Smooth muscle cell (in vitro differentiated cells): ENCODE measurements around the gene SIRT3. TPM values are rescaled to one million over a fixed set of nuclear protein-coding genes. Genes with fewer than 3 reads are reported as not detected.

ENCODE experiments used
- DNase-seq: peaks from one replicate; lab custom pipeline; 2025; ENCODE audit not compliant: unreplicated experiment; lab: John Stamatoyannopoulos, UW
- H2AFZ ChIP-seq: fragments of 200-600 bp; sonication (generic); 2 replicates; pipeline ENCODE4 v1.6.0; 2016; ENCODE audit warnings: antibody characterized with exemption, low read depth, mild to moderate bottlenecking
- H3F3A ChIP-seq: fragments of 200-600 bp; sonication (generic); 2 replicates; pipeline ENCODE4 v1.6.0; 2017; ENCODE audit warnings: antibody characterized with exemption, low read depth
- H3K27ac ChIP-seq: fragments of 200-600 bp; sonication (generic); 2 replicates; pipeline ENCODE4 v1.5.1; 2016; ENCODE audit warnings: low read depth, mild to moderate bottlenecking
- H3K27me3 ChIP-seq: fragments of 200-600 bp; sonication (generic); 2 replicates; pipeline ENCODE4 v1.6.1; 2016; ENCODE audit warnings: low read depth, mild to moderate bottlenecking
- H3K36me3 ChIP-seq: fragments of 200-600 bp; sonication (generic); 2 replicates; pipeline ENCODE4 v1.5.1; 2016; ENCODE audit warnings: low read depth
- H3K4me1 ChIP-seq: fragments of 200-600 bp; sonication (generic); 2 replicates; pipeline ENCODE4 v1.5.1; 2016; ENCODE audit warnings: low read depth
- H3K4me2 ChIP-seq: fragments of 200-600 bp; sonication (generic); 2 replicates; pipeline ENCODE4 v1.6.0; 2016; ENCODE audit warnings: mild to moderate bottlenecking
- H3K4me3 ChIP-seq: fragments of 200-600 bp; sonication (generic); 2 replicates; pipeline ENCODE4 v1.5.1; 2016; ENCODE audit warnings: mild to moderate bottlenecking
- H3K79me2 ChIP-seq: fragments of 200-600 bp; sonication (generic); 2 replicates; pipeline ENCODE4 v1.6.0; 2016; ENCODE audit warnings: low read depth, mild to moderate bottlenecking
- H3K9ac ChIP-seq: fragments of 200-600 bp; sonication (generic); 2 replicates; pipeline ENCODE4 v1.6.0; 2016; ENCODE audit warnings: low read depth
- H3K9me3 ChIP-seq: fragments of 200-600 bp; sonication (generic); replicated peaks from 2 replicates; pipeline ENCODE4 v1.5.1; 2016; ENCODE audit warnings: low read depth
- H4K20me1 ChIP-seq: fragments of 200-600 bp; sonication (generic); 2 replicates; pipeline ENCODE4 v1.6.0; 2016; ENCODE audit warnings: low read depth
- CTCF ChIP-seq: fragments of 200-600 bp; sonication (generic); IDR thresholded peaks from 2 replicates; pipeline ENCODE4 v1.5.1; 2017; ENCODE audit warnings: borderline replicate concordance, mild to moderate bottlenecking, antibody characterized with exemption; ENCODE audit not compliant: insufficient read depth, poor library complexity, severe bottlenecking
- WGBS: methylation state at CpG from one replicate; pipeline ENCODE4 v1.1.7; 2016; ENCODE audit warnings: low lambda C conversion rate; 5-methylcytosine and 5-hydroxymethylcytosine counted together
- polyA plus RNA-seq: library from polyadenylated mRNA; unstranded; fragments of >200 nt; fragmentation: Nextera tagmentation; extraction: Ambion mirVana; gene quantifications from 2 replicates; pipeline ENCODE4 v1.2.1, GENCODE V29; 2016
- total RNA-seq: library from RNA; depleted of rRNA; stranded (reverse); fragments of >200 nt; gene quantifications from 2 replicates; pipeline ENCODE4 v1.2.3, GENCODE V29; 2014

SIRT3 gene
- total and polyA plus RNA-seq, 2 experiments from 2014 or later = 13.0 to 19.8 TPM

DNA sequence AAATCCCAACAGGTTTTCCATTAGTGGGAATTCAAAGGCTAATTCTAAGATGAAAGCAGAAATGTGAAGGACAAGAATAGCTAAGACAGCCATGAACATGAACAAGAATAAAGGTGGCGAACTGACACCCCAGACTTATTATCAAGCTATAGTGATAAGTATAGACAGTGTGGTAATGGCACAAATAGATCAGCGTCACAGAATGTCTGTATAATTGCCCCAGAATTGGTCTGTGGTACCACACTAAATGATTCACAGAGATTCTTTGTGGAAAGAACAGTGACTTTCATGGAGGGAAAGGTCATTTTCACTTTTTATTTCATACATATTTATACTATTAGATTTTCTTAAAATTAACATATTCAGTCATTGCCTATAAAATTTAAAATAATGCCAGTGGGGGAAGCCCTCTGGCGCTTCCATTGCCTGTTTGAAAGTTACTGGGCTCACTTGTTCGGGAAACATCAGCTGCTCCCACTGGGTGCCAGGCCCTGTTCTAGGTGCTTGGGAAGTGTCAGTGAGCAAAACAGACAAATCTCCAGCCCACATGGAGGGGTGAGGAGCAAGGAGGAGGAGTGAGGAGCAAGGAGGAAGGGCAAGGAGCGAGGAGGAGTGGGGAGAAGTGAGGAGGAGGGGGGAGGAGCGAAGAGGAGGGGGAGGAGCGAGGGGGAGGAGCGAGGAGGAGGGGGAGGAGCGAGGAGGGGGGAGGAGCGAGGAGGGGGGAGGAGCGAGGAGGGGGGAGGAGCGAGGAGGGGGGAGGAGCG is 30.7 kb upstream of the SIRT3 start:
- H3K9ac ChIP-seq = no peak overlapping the region
- WGBS = 97% methylated on average over 4 of the region's 13 CpGs
- H3K36me3 ChIP-seq = no peaks in the 10 kb centered on the region
- H3K4me1 ChIP-seq = no peaks in the 10 kb centered on the region
- H3F3A ChIP-seq = no peaks in the 10 kb centered on the region
- H2AFZ ChIP-seq = no peak overlapping the region
- H3K27me3 ChIP-seq = no peaks in the 10 kb centered on the region
- no peak overlapping the region for H3K4me2 ChIP-seq
- H3K27ac ChIP-seq = no peak overlapping the region
- no peak for DNase-seq
- H3K4me3 ChIP-seq = no peak overlapping the region
- no peaks in the 10 kb centered on the region for H4K20me1 ChIP-seq
- no peaks in the 10 kb centered on the region for H3K79me2 ChIP-seq
- no peak for TF ChIP-seq CTCF
- H3K9me3 ChIP-seq = no peaks in the 10 kb centered on the region

- H3K36me3 ChIP-seq = no peaks in the 10 kb centered on the region
- H3F3A ChIP-seq = no peaks in the 10 kb centered on the region
- 92% methylated on average over 4 of the region's 4 CpGs for WGBS
These were observed 25.5 kb upstream of the SIRT3 start for GRCh38 chr11:261624-262023.

GRCh38 chr11:259413-259812 is 23.3 kb upstream of the SIRT3 start:
- 84% methylated on average over 10 of the region's 10 CpGs for WGBS
- H3K36me3 ChIP-seq = no peaks in the 10 kb centered on the region
- no peaks in the 10 kb centered on the region for H3K9me3 ChIP-seq
- H3K27ac ChIP-seq = no peak overlapping the region
- DNase-seq = no peak
- no peaks in the 10 kb centered on the region for H4K20me1 ChIP-seq
- H3K27me3 ChIP-seq = no peaks in the 10 kb centered on the region
- no peaks in the 10 kb centered on the region for H3K79me2 ChIP-seq
- H3K4me2 ChIP-seq = no peak overlapping the region
- no peak for TF ChIP-seq CTCF
- no peak overlapping the region for H2AFZ ChIP-seq
- H3K4me1 ChIP-seq = no peaks in the 10 kb centered on the region
- H3F3A ChIP-seq = no peaks in the 10 kb centered on the region
- no peak overlapping the region for H3K4me3 ChIP-seq
- no peak overlapping the region for H3K9ac ChIP-seq

More at GRCh38 chr11:261624-262023, 25.5 kb upstream of the SIRT3 start:
- no peaks in the 10 kb centered on the region for H4K20me1 ChIP-seq
- no peak overlapping the region for H3K9ac ChIP-seq
- no peak overlapping the region for H3K27ac ChIP-seq
- TF ChIP-seq CTCF = no peak
- H3K4me1 ChIP-seq = no peaks in the 10 kb centered on the region
- H3K4me2 ChIP-seq = no peak overlapping the region
- H3K79me2 ChIP-seq = no peaks in the 10 kb centered on the region
- no peaks in the 10 kb centered on the region for H3K27me3 ChIP-seq
- no peak overlapping the region for H2AFZ ChIP-seq
- no peaks in the 10 kb centered on the region for H3K9me3 ChIP-seq
- H3K4me3 ChIP-seq = no peak overlapping the region
- DNase-seq = no peak

DNA sequence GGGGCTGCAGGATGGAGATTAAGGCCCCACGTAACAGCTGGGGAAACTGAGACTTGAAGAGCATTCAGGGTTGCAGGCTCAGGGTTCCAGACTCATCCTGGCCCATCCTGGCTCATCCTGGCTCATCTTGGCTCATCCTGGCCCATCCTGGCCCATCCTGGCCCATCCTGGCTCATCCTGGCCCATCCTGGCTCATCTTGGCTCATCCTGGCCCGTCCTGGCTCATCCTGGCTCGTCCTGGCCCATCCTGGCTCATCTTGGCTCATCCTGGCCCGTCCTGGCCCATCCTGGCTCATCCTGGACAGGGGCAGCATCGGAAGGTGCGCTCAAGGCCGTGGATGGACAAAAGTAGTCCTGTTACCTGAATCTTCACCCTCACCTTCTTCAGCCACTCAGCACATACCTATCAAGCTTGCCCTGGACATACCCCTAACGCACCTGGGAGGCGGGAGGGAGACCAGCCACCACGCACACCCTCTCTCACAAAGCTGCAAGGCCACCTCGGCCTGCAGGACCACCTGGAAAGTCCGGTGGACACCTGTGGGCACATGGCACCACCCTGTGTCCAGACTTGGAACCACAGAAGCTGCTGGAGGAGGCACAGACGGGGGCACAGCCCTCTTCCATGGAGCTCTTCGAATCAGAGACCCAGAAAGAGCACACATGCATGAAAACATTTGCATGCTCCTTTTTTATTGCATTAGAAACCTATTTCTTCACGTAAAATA is 21.8 kb upstream of the SIRT3 start:
- Histone ChIP-seq H3K36me3 (no peaks in the 10 kb centered on the region), H3K27ac (no peak overlapping the region), H3K9ac (no peak overlapping the region), H3K27me3 (no peaks in the 10 kb centered on the region), H3F3A (no peaks in the 10 kb centered on the region), H3K4me3 (no peak overlapping the region), H4K20me1 (no peaks in the 10 kb centered on the region), H2AFZ (no peak overlapping the region), H3K79me2 (no peaks in the 10 kb centered on the region), H3K9me3 (no peaks in the 10 kb centered on the region), H3K4me2 (no peak overlapping the region), H3K4me1 (no peaks in the 10 kb centered on the region)
- WGBS = 87% methylated on average over 15 of the region's 15 CpGs
- TF ChIP-seq CTCF = no peak
- DNase-seq = no peak
